ENCODE measurements around the gene NME8. TPM values are rescaled to one million over a fixed set of nuclear protein-coding genes. Genes with fewer than 3 reads are reported as not detected.

Gene NME8
- total and polyA plus RNA-seq, 2 of the 4 experiments (the other 2 are of a cell fraction), result not detected

GRCh38 chr7:37925620-37926019, 77.2 kb downstream of the NME8 start:
- H2BK20ac ChIP-seq (ENCODE audit: low read depth, low read length), result no peak overlapping the region
- no peak overlapping the region for H3K23ac ChIP-seq (ENCODE audit: low read depth, low read length)
- DNase-seq (no peak), ATAC-seq (ENCODE audit: low read depth) (no peak)
- peaks cover 2% of the 10 kb centered on the region; the same call in 1 of the 2 replicates for H3K9me3 ChIP-seq (ENCODE audit: control insufficient read depth, insufficient read depth, low read length)
- no peak overlapping the region for H2AK9ac ChIP-seq (replicated peaks; ENCODE audit: low read depth, low read length, poor library complexity)
- H3K79me1 ChIP-seq (ENCODE audit: low read depth in 1 of 2, low read length in 2 of 2), result no peaks in the 10 kb centered on the region
- H4K20me1 ChIP-seq (ENCODE audit: insufficient read depth, low read length), result no peaks in the 10 kb centered on the region
- no peak overlapping the region for H3K56ac ChIP-seq (ENCODE audit: extremely low read depth, insufficient read depth, low read length)
- no peak overlapping the region for H4K91ac ChIP-seq (ENCODE audit: insufficient read depth, low read depth, low read length)
- no peak overlapping the region for H2BK5ac ChIP-seq (ENCODE audit: low read depth, low read length, poor library complexity, severe bottlenecking)
- whole genome bisulfite sequencing, 2 experiments (ENCODE audit: extremely low coverage in 2 of 2, insufficient read length in 1 of 2), result no CpG with 5 or more reads among the region's 1 CpG
- H2AFZ ChIP-seq (replicated peaks; ENCODE audit: low read length, poor library complexity), result no peak overlapping the region
- H3K4me1 ChIP-seq (ENCODE audit: control insufficient read depth, insufficient read depth, low read length), result no peaks in the 10 kb centered on the region
- POLR2A ChIA-PET (ENCODE audit: unreplicated experiment), result no interaction called here
- CTCF ChIA-PET, result no interaction called here
- no peak overlapping the region for H3K27ac ChIP-seq (ENCODE audit: insufficient read depth, low read length)
- no peak overlapping the region for H4K5ac ChIP-seq (ENCODE audit: low read depth, low read length)
- no peak overlapping the region for H3K18ac ChIP-seq (ENCODE audit: low read depth, low read length)
- no peak overlapping the region for H3K4ac ChIP-seq (ENCODE audit: low read depth, low read length)
- H3K4me3 ChIP-seq (ENCODE audit: insufficient read depth, low read depth, low read length), result no peak overlapping the region
- no peak overlapping the region for H2AK5ac ChIP-seq (ENCODE audit: low read depth, low read length)
- H3K9ac ChIP-seq (ENCODE audit: low read depth, low read length), result no peak overlapping the region
- TF ChIP-seq, protein P1, sequence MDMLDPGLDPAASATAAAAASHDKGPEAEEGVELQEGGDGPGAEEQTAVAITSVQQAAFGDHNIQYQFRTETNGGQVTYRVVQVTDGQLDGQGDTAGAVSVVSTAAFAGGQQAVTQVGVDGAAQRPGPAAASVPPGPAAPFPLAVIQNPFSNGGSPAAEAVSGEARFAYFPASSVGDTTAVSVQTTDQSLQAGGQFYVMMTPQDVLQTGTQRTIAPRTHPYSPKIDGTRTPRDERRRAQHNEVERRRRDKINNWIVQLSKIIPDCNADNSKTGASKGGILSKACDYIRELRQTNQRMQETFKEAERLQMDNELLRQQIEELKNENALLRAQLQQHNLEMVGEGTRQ (IDR thresholded peaks at IDR 0.05; ENCODE audit: low read depth, low read length), result no peak
- TF ChIP-seq, protein P2, sequence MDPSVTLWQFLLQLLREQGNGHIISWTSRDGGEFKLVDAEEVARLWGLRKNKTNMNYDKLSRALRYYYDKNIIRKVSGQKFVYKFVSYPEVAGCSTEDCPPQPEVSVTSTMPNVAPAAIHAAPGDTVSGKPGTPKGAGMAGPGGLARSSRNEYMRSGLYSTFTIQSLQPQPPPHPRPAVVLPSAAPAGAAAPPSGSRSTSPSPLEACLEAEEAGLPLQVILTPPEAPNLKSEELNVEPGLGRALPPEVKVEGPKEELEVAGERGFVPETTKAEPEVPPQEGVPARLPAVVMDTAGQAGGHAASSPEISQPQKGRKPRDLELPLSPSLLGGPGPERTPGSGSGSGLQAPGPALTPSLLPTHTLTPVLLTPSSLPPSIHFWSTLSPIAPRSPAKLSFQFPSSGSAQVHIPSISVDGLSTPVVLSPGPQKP (IDR thresholded peaks at IDR 0.05; ENCODE audit: borderline replicate concordance, low read depth, low read length), result no peak
- TF ChIP-seq NFE2L2 (IDR thresholded peaks at IDR 0.05; ENCODE audit: low read depth, low read length), result no peak
- no peak for TF ChIP-seq BHLHE40 (IDR thresholded peaks at IDR 0.05; ENCODE audit: low read depth, low read length)
- TF ChIP-seq POLR2A (IDR thresholded peaks at IDR 0.05; ENCODE audit: low read depth, low read length), result no peak
- no peak for TF ChIP-seq MAFK (IDR thresholded peaks at IDR 0.05; ENCODE audit: low read depth, low read length)
- no peak for TF ChIP-seq RFX5 (IDR thresholded peaks at IDR 0.05; ENCODE audit: low read depth, low read length)
- TF ChIP-seq SMC3 (IDR thresholded peaks at IDR 0.05; ENCODE audit: low read depth, low read length), result no peak
- TF ChIP-seq RCOR1 (IDR thresholded peaks at IDR 0.05; ENCODE audit: insufficient replicate concordance, low read length), result no peak
- no peak for TF ChIP-seq CEBPB (IDR thresholded peaks at IDR 0.05; ENCODE audit: low read depth, low read length)
- no peak for TF ChIP-seq CHD1 (IDR thresholded peaks at IDR 0.05; ENCODE audit: low read depth, low read length)
- no peak overlapping the region for H2BK120ac ChIP-seq (ENCODE audit: low read depth, low read length)
- H2BK15ac ChIP-seq (ENCODE audit: low read depth, low read length), result no peak overlapping the region
- dilution Hi-C loops (cut with HindIII; ENCODE audit: low sequenced_read_pairs, unreplicated experiment) (no loop called here), in situ Hi-C loops (cut with MboI; ENCODE audit: low sequenced_read_pairs) (no loop called here), intact Hi-C loops (cut with micrococcal nuclease) (no loop called here)
- BruUV-seq (replicated peaks), result no TSS peak
- H4K8ac ChIP-seq (ENCODE audit: low read depth in 2 of 2, low read length in 2 of 2), result no peak overlapping the region
- H3K27me3 ChIP-seq (ENCODE audit: control insufficient read depth, insufficient read depth, low read length), result no peaks in the 10 kb centered on the region; the same call in 1 of the 2 replicates
- H3K14ac ChIP-seq (replicated peaks; ENCODE audit: low read depth, low read length), result no peak overlapping the region
- H3K36me3 ChIP-seq (ENCODE audit: control insufficient read depth, insufficient read depth, low read length), result no peaks in the 10 kb centered on the region
- no peaks in the 10 kb centered on the region for H3K9me1 ChIP-seq (ENCODE audit: insufficient read depth, low read length)
- no peak overlapping the region for H3K4me2 ChIP-seq (ENCODE audit: low read depth, low read length)

All from IMR-90 (cell line).